Memory B cell (primary cell): ENCODE data around the gene DUOXA1.
"Not testable (repeated sequence)": the region's sequence is repeated elsewhere in the genome, so short reads cannot be mapped to it uniquely, and the experiment has no call there.

ENCODE experiments used
- ATAC-seq: fragments of 150-1000 bp; cut with Tn5 transposase; 2 replicates; pipeline ENCODE4 v1.10.0; 2021; ENCODE audit warnings: low read depth, mild to moderate bottlenecking, moderate library complexity
- DNase-seq, 2 donors: peaks; one replicate each; pipeline ENCODE4 v3.0.0; 2022; ENCODE audit warnings: low spot score in 2 of 2
- H3K27ac Mint-ChIP-seq: one replicate; pipeline ENCODE4 v1.8.0; 2022; ENCODE audit warnings: mild to moderate bottlenecking, moderate library complexity, mixed read lengths
- H3K27me3 Mint-ChIP-seq: one replicate; pipeline ENCODE4 v1.8.0; 2022; ENCODE audit warnings: mixed read lengths
- H3K36me3 Mint-ChIP-seq: one replicate; pipeline ENCODE4 v1.8.0; 2022; ENCODE audit warnings: mild to moderate bottlenecking, mixed read lengths
- H3K4me1 Mint-ChIP-seq: one replicate; pipeline ENCODE4 v1.8.0; 2022; ENCODE audit warnings: mixed read lengths
- H3K4me3 Mint-ChIP-seq: one replicate; pipeline ENCODE4 v1.8.0; 2022; ENCODE audit warnings: mild to moderate bottlenecking, moderate library complexity, mixed read lengths
- H3K9me3 Mint-ChIP-seq: one replicate; pipeline ENCODE4 v1.8.0; 2022; ENCODE audit warnings: mixed read lengths

The DUOXA1 gene

GRCh38 chr15:45089712-45090373, 39.8 kb downstream of the DUOXA1 start:
- H3K4me1 Mint-ChIP-seq = no peaks in the 10 kb centered on the region
- H3K9me3 Mint-ChIP-seq = no peaks in the 10 kb centered on the region
- H3K27ac Mint-ChIP-seq = no peak overlapping the region
- no peak for DNase-seq
- H3K27me3 Mint-ChIP-seq = peaks cover 17% of the 10 kb centered on the region
- peaks cover 1% of the 10 kb centered on the region for H3K36me3 Mint-ChIP-seq
- H3K4me3 Mint-ChIP-seq = no peak overlapping the region
- ATAC-seq = no peak

DNA sequence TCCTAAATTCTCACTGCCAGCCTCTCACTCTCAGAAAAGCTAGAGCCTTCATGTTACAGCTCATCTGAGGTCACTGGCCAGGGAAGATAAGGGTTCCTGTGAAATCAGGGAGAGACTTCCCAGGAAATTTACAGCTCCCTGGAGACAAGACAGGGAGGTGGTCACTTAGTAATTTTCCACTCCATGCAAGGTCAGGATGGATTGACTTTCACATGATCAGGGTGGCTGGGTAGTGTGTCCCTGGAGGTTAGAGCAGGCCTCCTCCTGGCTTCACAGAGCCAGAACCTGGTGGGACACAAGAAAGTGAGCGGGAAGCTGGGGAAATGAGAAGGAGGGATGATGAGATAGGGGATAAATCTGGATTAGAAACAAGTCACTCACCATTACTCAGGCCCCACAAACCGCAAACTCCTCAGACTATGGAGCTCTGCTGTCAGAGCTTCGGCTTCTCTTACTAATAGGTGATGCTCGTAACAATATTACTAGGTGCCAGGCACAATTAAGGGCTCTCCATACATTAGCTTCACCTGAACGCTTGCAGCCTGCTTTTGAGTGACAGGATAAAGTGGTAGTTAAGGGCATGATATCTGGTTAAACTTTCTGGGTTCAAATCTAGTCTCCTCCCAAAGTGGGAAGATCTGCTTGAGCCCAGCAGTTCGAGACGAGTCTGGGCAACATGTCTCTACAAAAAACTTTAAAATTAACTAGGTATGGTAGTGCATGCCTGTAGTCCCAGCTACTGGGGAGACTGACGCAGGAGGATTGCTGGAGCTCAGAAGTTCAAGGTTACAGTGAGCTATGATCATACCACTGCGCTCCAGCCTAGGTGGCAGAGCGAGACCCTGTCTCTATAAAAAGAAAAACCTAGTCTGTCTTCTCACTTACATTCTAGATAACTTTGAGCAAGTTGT, 40.6 kb downstream of the DUOXA1 start:
- no peaks in the 10 kb centered on the region for H3K9me3 Mint-ChIP-seq
- no peak for ATAC-seq
- no peak overlapping the region for H3K4me3 Mint-ChIP-seq
- no peaks in the 10 kb centered on the region for H3K4me1 Mint-ChIP-seq
- H3K27ac Mint-ChIP-seq = no peak overlapping the region
- H3K36me3 Mint-ChIP-seq = peaks cover 1% of the 10 kb centered on the region
- H3K27me3 Mint-ChIP-seq = peaks cover 20% of the 10 kb centered on the region
- no peak for DNase-seq

DNA sequence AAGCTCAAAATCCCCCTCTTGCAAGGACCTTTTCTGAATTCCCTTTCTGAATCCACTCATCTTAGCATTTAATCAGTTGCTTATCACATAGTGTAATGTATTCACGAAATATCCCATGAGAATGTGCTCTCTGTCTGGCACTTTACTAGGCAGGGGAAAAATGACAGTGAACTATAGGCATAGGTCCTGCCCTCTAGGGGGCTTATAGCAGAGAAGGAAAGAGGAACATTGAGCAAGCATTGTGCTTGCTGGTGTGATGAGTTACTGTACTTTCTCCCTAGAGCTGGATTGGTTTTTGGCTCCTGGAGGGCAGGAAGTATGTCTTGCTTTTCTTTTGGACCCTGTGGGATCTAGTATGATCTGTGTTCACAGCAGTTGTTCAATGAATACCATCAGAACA, 42.2 kb downstream of the DUOXA1 start:
- Mint-ChIP-seq H3K9me3 (no peaks in the 10 kb centered on the region), H3K4me3 (no peak overlapping the region), H3K27ac (no peak overlapping the region), H3K36me3 (peaks cover 1% of the 10 kb centered on the region), H3K4me1 (no peaks in the 10 kb centered on the region), H3K27me3 (peaks cover 20% of the 10 kb centered on the region)
- ATAC-seq (peak; percentile 53), DNase-seq (no peak)

- Mint-ChIP-seq H3K4me1 (no peaks in the 10 kb centered on the region), H3K4me3 (no peak overlapping the region), H3K27ac (no peak overlapping the region), H3K36me3 (no peaks in the 10 kb centered on the region), H3K9me3 (no peaks in the 10 kb centered on the region), H3K27me3 (peaks cover 9% of the 10 kb centered on the region)
- no peak for DNase-seq
- ATAC-seq = no peak
Observed at GRCh38 chr15:45084163-45084562, 45.5 kb downstream of the DUOXA1 start.

- H3K9me3 Mint-ChIP-seq = no peaks in the 10 kb centered on the region
- no peak for ATAC-seq
- no peaks in the 10 kb centered on the region for H3K4me1 Mint-ChIP-seq
- no peak for DNase-seq
- H3K4me3 Mint-ChIP-seq = no peak overlapping the region
- H3K27ac Mint-ChIP-seq = no peak overlapping the region
- H3K27me3 Mint-ChIP-seq = peaks cover 7% of the 10 kb centered on the region
- no peaks in the 10 kb centered on the region for H3K36me3 Mint-ChIP-seq
Observed at GRCh38 chr15:45083223-45083622, 46.5 kb downstream of the DUOXA1 start.

- not testable (repeated sequence) for DNase-seq, H3K27me3 Mint-ChIP-seq, H3K9me3 Mint-ChIP-seq, H3K4me1 Mint-ChIP-seq, H3K27ac Mint-ChIP-seq, ATAC-seq, H3K4me3 Mint-ChIP-seq, H3K36me3 Mint-ChIP-seq
Observed at GRCh38 chr15:45082412-45082811, 47.3 kb downstream of the DUOXA1 start.

DNA sequence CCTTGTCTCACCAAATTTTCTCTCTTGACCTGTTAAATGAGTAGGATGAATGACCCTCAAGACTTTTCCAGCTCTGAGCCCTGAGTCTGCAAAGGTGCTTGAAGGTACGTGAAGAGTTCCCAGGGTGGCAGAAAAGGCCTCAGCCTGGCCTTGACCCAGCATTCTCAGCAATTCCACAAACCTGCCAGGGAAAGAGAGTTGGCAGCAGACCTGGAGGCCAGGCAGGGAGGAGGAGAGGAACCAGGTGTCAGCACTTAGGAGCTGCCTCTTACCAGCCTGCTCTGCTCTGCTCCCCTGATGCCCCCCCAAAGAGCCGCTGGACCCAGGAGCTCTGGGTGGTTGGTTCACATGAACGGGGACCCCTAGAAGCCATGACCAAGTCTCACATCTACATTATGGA, 49.1 kb downstream of the DUOXA1 start:
- H3K27ac Mint-ChIP-seq, ATAC-seq, H3K4me3 Mint-ChIP-seq, H3K9me3 Mint-ChIP-seq, H3K27me3 Mint-ChIP-seq, H3K36me3 Mint-ChIP-seq, DNase-seq, H3K4me1 Mint-ChIP-seq: not testable (repeated sequence)

- ATAC-seq, H3K27me3 Mint-ChIP-seq, H3K4me1 Mint-ChIP-seq, H3K9me3 Mint-ChIP-seq, H3K27ac Mint-ChIP-seq, DNase-seq, H3K36me3 Mint-ChIP-seq, H3K4me3 Mint-ChIP-seq: not testable (repeated sequence)
Observed at GRCh38 chr15:45079628-45080246, 49.9 kb downstream of the DUOXA1 start.

DNA sequence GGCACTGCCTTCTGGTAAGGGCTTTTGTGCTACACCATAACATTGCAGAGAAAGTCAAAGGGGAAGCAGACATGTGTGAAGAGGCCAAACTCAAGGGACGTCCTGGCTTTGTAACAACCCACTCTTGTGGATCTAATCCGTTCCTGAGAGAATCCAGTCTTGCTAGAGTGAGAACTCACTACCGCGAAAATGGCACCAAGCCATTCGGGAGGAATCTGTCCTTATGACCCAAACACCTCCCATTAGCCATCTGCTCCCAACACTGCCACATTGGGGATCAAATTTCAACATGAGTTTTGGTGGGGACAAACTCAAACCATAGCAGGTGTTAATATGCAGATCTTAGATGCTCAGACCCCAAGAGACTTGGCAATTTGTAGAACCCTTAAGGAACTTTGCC, 50.5 kb downstream of the DUOXA1 start:
- ATAC-seq, H3K27me3 Mint-ChIP-seq, H3K9me3 Mint-ChIP-seq, H3K4me3 Mint-ChIP-seq, DNase-seq, H3K36me3 Mint-ChIP-seq, H3K27ac Mint-ChIP-seq, H3K4me1 Mint-ChIP-seq: not testable (repeated sequence)

GRCh38 chr15:45077391-45077790, 52.3 kb downstream of the DUOXA1 start:
- not testable (repeated sequence) for H3K9me3 Mint-ChIP-seq, H3K36me3 Mint-ChIP-seq, H3K27me3 Mint-ChIP-seq, H3K4me3 Mint-ChIP-seq, DNase-seq, H3K4me1 Mint-ChIP-seq, ATAC-seq
- H3K27ac Mint-ChIP-seq = peak overlapping the region; percentile 35

GRCh38 chr15:45075440-45076320, 54.0 kb downstream of the DUOXA1 start:
- not testable (repeated sequence) for H3K27me3 Mint-ChIP-seq, DNase-seq, H3K9me3 Mint-ChIP-seq, H3K36me3 Mint-ChIP-seq, H3K4me1 Mint-ChIP-seq, H3K27ac Mint-ChIP-seq, H3K4me3 Mint-ChIP-seq, ATAC-seq

- not testable (repeated sequence) for H3K9me3 Mint-ChIP-seq, ATAC-seq, H3K27me3 Mint-ChIP-seq, H3K4me3 Mint-ChIP-seq, DNase-seq, H3K36me3 Mint-ChIP-seq, H3K4me1 Mint-ChIP-seq, H3K27ac Mint-ChIP-seq
Observed at GRCh38 chr15:45073602-45074001, 56.1 kb downstream of the DUOXA1 start.

DNA sequence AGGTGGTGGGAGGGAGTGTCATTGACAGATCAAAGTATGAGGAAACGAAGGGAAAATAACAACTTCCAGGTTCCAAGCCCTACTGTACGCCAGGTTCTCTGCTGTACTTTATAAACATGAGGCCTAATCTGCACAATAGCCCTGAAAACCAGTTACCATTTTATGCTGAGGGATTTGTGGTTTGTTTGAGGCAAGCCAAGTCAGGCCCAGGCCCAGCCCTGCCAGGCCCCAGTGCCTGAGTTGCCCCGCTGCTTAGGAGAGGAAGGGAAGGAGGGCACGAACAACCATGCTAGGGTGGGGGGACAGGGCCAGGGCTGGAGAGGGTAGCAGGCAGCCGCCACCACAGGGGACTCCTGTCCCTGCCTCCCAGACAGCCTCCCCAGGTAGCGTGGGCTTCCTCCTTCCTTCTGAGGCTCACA, 59.7 kb downstream of the DUOXA1 start:
- H3K9me3 Mint-ChIP-seq, ATAC-seq, H3K4me1 Mint-ChIP-seq, H3K36me3 Mint-ChIP-seq, H3K27ac Mint-ChIP-seq, DNase-seq, H3K27me3 Mint-ChIP-seq, H3K4me3 Mint-ChIP-seq: not testable (repeated sequence)
